SH-SY5Y (cell line): ENCODE measurements around the gene ACER2.

Experiments
- GATA2 ChIP-seq: IDR thresholded peaks from 2 replicates; pipeline ENCODE4 v1.6.1; 2011; ENCODE audit warnings: mild to moderate bottlenecking, low read depth, low read length
- GATA3 ChIP-seq: IDR thresholded peaks from 2 replicates; pipeline ENCODE4 v1.6.1; 2011; ENCODE audit warnings: low read depth, mild to moderate bottlenecking, low read length, moderate library complexity

- TF ChIP-seq GATA2 (no peak), GATA3 (no peak)
Observed at GRCh38 chr9:19375538-19375937, 33.3 kb upstream of the ACER2 start.
